Stimulated activated CD4-positive, alpha-beta T cell treated with anti-CD3 and anti-CD28 coated beads, Interleukin-4, amount 100 ng/mL, for 4 hours (primary cell): Measurements from ENCODE around the gene FAM117A.
"Not testable (repeated sequence)": the region's sequence is repeated elsewhere in the genome, so short reads cannot be mapped to it uniquely, and the experiment has no call there.

Experiments used
- DNase-seq, 2 experiments: peaks; one replicate each; pipeline ENCODE4 v3.0.0-alpha.2; 2020

The FAM117A gene

DNA sequence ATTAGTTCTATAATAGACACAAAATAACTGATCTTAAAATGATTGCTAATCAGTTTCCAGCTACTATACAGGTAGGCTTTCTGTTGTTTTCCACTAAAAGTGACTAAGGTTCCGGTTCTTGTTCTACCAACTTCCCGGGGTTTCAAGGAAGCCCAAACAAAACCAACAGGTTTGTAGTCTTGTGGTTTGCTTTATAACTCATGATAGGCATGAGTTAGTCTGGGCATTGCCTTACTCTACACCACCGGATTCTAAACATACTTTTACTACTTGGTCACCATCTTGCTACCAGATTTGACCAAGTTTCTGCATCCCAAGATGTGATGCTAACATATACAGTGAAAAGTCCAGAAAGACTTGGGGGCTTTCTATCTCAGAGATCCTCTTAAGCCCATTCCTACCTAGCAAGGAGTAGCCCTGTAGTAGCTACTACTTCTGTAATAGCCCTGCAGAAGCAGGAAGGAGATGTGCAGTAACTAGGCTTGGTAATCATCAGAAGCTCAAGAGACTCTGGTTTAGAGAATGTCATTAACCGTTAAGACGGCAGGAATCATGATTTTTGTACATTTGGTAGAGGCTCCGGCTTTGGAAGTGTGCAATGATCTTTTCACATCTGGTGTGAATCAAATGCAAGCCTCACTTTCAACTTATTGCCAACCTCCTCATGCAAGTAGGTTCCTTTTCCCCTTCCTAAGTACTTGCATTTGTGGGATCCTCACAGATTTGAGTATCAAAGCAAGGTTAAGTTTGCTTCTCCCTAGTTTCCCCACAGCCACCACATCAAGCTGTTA, 1.6 kb downstream of the FAM117A start:
- DNase-seq = no peak

DNA sequence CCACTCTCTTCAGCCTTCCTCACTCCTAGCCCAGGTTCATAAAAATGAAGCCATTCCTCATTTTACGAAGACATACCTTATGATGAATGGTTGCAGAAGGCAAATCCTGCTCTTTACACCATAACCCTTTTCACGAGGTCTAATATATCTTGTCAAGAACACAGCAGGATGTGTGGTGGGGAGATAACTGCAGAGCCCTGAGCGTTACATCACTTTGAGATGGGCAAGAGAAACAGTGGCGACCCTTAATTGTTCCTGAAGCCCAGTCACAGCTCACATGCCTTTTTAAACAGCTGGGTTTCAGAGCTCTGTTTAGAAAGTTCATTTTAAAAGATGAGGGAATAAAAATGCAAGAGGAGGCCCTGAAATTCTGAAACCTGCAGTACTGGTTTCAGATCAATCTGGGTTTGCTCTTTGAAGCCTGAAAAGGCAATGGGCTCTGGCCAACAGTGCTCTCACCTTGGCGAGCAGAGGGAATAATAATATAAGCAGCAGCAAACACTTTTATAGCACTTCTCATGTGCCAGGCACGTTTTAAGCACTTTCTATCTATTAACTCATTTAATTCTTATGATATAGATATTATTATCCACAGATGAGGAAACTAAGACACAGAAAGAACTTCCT, 2.9 kb downstream of the FAM117A start:
- no peak for DNase-seq

GRCh38 chr17:49760296-49760695, 3.6 kb downstream of the FAM117A start:
- DNase-seq = no peak

DNA sequence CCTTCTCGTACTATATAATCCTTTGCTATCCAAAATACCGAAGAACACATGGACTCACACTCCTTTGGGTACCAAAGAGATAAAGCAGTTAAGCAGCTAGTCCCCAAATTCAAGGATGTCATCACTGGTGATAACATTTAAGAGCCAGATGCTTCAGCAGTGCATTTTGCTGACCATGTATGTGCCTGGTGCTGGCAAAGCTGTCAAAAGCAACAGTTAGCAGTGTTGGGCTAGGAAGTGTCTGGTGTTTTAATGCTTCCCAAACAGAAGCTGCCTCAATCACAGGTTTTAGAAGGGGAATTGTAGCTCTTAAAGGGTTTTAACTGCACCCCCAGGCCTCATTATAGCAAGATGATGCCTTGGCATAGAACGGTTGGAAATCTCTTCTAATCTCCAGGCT, 4.7 kb downstream of the FAM117A start:
- DNase-seq = no peak

DNA sequence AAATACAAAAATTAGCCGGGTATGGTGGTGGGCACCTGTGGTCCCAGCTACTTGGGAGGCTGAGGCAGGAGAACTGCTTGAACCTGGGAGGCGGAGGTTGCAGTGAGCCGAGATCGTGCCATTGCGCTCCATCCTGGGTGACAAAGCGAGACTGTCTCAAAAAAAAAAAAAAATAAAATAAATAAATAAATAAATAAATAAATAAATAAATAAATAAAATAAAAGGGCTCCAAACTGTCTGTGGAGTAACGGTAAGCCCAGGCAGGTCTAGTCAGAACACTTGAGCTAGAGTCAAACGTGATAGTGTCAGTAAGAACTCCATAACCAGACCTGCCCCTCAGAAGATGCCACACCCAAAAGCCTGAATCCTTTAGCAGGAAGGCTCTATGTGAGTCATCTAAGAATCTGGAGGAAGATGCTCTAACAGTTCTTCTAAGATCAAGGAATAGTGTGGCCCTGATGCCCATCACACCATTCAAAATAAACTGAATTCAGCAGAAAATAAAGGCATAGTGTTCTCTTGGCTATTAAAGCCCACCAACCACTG, 5.4 kb downstream of the FAM117A start:
- not testable (repeated sequence) for DNase-seq

- DNase-seq = no peak
Observed at GRCh38 chr17:49757151-49757777, 6.7 kb downstream of the FAM117A start.

- no peak for DNase-seq
Observed at GRCh38 chr17:49756323-49757150, 7.4 kb downstream of the FAM117A start.

DNA sequence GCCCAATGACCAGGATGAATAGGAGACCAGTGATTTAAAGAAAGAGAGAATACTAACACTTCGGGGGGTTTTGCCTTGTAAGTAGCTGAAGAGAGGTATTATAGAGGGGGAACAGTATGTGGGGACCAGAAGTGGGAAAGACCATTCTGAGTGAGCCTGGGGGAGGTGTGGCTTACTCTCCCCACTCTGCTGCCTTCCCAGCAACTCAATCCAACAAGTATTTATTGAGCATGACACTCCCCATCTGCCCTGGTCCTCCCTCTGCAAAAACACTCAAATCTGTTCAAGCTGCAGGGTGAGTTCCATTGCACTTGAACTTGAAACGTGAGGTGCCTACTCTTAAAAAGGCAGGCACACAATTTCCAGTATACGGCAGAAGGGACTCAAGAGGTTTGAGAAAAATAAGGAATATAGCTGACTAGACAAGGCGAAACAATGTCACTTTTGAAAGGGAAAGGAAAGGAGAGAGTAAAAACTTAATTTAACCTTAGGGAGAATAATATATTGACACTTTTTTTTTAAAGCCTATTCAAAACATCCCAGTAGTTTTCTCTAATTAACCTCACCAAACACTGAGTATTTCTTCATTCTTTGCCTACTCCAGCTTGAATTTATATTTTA, 8.2 kb downstream of the FAM117A start:
- DNase-seq = no peak

- no peak for DNase-seq
Observed at GRCh38 chr17:49753959-49754391, 10.0 kb downstream of the FAM117A start.

DNA sequence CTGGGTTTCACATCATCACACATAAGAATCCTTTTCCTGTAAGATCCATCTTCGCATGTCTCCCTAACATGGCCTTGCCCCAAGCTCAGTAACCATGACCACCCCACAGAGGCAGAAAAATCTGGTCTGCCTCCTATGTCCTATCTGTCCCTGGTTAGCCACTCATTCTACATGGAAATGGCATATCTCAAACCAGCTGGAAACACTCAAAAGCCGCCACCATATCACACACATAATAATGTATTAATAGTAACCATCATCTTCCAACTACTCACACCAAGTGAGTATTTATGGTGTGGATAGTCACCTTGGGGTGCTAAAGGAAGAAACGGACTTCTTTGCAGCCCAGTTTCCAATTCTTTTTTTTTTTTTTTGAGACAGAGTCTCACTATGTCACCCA, 11.4 kb downstream of the FAM117A start:
- DNase-seq = no peak

GRCh38 chr17:49749730-49750129, 14.2 kb downstream of the FAM117A start:
- DNase-seq = no peak

GRCh38 chr17:49748791-49749190, 15.1 kb downstream of the FAM117A start:
- DNase-seq = peak; percentile 29 to 38

GRCh38 chr17:49748223-49748622, 15.7 kb downstream of the FAM117A start:
- DNase-seq = no peak

- DNase-seq = no peak
Observed at GRCh38 chr17:49747632-49748031, 16.3 kb downstream of the FAM117A start.

DNA sequence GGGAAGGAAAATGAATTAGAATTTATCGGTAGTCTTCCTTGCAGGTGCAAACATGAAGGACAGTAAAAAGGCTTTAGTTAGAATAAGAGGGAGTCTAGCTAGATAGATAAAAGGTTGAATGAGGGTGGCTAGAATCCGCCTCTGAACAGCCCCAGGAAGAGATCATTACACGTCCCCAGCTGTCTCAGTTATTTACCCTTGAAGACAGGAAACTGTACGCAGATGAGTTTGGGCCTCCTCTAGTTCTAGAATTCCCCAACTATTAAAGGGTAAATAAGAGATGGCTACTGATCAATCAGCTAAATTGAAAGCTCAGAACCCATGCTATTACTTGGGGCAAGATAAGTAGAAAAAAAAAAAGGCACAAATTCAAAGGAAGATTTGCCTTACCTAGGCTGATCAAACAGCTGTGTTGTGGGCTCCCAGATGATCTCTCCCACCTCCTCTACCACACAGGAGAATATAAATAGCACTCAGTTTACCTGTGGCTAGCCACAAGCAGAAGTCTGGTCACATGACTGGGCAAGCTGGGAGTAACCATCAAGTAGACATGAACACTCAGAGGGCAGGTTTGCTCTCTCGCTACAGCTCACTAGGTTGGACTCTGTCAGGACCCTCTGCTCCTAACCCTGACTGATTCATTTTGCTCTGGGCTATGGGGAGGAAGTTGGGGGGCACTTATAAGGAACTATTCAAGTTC, 17.0 kb downstream of the FAM117A start:
- DNase-seq = no peak

DNA sequence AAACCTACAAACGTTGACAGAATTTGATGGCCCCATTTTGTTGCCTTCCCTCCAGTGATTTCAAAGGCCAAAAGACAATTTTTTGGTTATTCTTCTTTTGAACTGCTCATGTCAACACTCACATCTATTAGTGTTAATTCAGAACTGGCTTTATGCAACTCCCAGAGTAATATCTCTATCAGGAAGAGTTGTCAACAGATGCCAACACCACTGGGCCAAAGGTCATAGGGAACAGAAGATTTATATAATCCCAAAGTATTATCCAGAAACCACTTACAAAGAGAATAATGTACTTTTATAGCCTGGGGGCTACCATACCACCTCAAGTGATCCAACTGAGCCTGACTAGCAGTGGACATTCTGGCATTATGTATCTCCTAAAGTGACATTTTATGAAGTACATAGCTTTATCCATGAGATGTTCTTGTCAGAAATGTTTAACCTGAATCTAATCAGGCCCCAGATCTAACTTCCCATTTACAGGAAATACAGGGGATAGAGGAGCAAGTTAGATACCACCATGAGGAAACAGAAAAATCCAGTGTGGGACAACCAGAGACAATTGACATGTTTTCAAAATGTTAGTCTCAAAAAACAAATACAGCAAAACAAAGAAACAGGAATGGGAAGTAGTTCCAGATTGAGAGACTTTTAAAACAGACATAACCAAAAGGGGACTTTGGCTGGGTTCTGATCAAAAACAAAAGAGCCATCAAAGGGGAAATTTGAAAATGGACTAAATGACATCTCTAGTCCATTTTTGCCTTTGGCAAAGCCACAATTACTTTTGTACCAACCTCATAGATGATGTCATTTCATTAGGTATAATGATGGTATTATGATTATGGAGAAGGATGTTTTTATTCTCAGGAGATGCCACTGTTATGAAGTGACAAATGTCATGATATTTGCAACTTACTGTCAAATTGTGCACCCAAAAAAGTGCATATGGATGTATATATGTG, 18.5 kb downstream of the FAM117A start:
- DNase-seq = no peak

DNA sequence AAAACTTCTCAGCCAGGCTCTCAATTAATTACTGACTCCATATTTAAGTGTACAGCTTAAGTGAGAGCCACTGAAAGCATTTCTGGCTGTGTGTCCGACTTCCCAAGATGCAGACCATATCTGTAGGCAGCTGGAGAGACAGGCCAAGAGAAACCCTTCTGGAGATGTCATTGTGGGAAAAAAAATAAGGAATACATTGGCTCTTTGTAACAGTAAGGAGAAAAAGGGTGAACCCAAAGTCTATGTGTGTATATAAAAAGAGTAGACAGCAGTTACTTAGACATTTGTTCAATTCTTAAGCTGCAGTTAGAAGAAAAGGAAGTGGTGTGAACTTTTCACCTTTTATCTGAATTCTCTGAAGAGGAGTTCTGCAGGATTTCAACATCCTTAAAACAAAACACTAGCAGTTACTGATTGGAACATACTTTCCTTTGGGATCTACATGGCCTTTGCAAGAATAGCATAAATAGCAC, 21.7 kb downstream of the FAM117A start:
- no peak for DNase-seq

GRCh38 chr17:49741692-49742076, 22.2 kb downstream of the FAM117A start:
- DNase-seq = no peak

GRCh38 chr17:49741009-49741691, 22.8 kb downstream of the FAM117A start:
- no peak for DNase-seq
